Glutamatergic neuron (in vitro differentiated cells): ENCODE measurements around the gene BATF3. TPM values are rescaled to one million over a fixed set of nuclear protein-coding genes. Genes with fewer than 3 reads are reported as not detected.

ENCODE experiments used
- DNase-seq: peaks from one replicate; pipeline ENCODE4 v3.0.0; 2022
- H3K27ac Mint-ChIP-seq: one replicate; pipeline ENCODE4 v1.8.0; 2020; ENCODE audit warnings: mild to moderate bottlenecking, mixed read lengths, inconsistent platforms; ENCODE audit not compliant: unreplicated experiment
- H3K27me3 Mint-ChIP-seq: one replicate; pipeline ENCODE4 v1.8.0; 2020; ENCODE audit warnings: mild to moderate bottlenecking, moderate library complexity, mixed read lengths, inconsistent platforms; ENCODE audit not compliant: unreplicated experiment
- H3K36me3 Mint-ChIP-seq: one replicate; pipeline ENCODE4 v1.8.0; 2020; ENCODE audit warnings: mild to moderate bottlenecking, mixed read lengths, inconsistent platforms; ENCODE audit not compliant: unreplicated experiment
- H3K4me1 Mint-ChIP-seq: one replicate; pipeline ENCODE4 v1.8.0; 2020; ENCODE audit warnings: mild to moderate bottlenecking, low read depth, mixed read lengths, inconsistent platforms; ENCODE audit not compliant: unreplicated experiment
- H3K4me3 Mint-ChIP-seq: one replicate; pipeline ENCODE4 v1.8.0; 2020; ENCODE audit warnings: mild to moderate bottlenecking, mixed read lengths, inconsistent platforms; ENCODE audit not compliant: unreplicated experiment
- H3K9me3 Mint-ChIP-seq: one replicate; pipeline ENCODE4 v1.8.0; 2020; ENCODE audit warnings: mild to moderate bottlenecking, moderate library complexity, mixed read lengths, inconsistent platforms; ENCODE audit not compliant: unreplicated experiment
- total RNA-seq: library from RNA; stranded (reverse); fragmentation: NEBNext Ultra II Directional; extraction: Animal tissue kit (Norgen Biotek cat#: 25700); gene quantifications from one replicate; pipeline ENCODE4 v1.2.1, GENCODE V29; 2021; ENCODE audit not compliant: unreplicated experiment
- TF ChIP-seq, protein P1 (sequence below): fragments of 200-600 bp; sonication (generic); IDR thresholded peaks from one replicate; pipeline ENCODE4 v1.5.0; 2021; ENCODE audit not compliant: partially characterized antibody, unreplicated experiment

BATF3 gene
- total RNA-seq, 1 donor from 2014 or later = 0.56 TPM

DNA sequence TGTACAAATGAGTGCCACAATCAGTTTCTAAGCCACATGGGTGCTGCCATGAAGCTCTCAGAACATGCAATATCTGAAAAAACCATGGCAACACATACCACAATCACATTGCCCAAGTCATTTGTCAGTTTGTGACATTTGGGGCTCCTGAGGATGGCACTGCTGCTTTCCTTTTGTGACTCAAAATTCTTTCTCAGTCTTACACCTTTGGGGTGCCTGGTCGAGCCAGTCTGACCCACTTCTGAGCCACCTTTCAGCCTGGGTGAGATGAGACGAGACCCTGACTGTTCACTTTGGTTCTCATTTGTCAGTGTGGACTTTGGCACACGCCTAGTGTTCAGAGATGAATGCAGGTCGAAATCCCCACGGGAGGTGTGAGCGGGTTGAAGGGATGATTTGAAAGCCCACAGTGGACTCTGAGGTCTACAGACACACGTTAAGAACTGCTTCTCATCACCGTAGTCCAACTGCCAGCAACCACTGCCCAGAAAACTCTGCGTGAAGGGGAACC lies 8.0 kb downstream of the BATF3 start:
- DNase-seq = no peak
- Mint-ChIP-seq H3K4me1 (no peaks in the 10 kb centered on the region), H3K27ac (no peak overlapping the region), H3K9me3 (peaks cover 4% of the 10 kb centered on the region), H3K36me3 (no peaks in the 10 kb centered on the region), H3K4me3 (no peak overlapping the region), H3K27me3 (peaks cover 2% of the 10 kb centered on the region)
- TF ChIP-seq, protein P1, sequence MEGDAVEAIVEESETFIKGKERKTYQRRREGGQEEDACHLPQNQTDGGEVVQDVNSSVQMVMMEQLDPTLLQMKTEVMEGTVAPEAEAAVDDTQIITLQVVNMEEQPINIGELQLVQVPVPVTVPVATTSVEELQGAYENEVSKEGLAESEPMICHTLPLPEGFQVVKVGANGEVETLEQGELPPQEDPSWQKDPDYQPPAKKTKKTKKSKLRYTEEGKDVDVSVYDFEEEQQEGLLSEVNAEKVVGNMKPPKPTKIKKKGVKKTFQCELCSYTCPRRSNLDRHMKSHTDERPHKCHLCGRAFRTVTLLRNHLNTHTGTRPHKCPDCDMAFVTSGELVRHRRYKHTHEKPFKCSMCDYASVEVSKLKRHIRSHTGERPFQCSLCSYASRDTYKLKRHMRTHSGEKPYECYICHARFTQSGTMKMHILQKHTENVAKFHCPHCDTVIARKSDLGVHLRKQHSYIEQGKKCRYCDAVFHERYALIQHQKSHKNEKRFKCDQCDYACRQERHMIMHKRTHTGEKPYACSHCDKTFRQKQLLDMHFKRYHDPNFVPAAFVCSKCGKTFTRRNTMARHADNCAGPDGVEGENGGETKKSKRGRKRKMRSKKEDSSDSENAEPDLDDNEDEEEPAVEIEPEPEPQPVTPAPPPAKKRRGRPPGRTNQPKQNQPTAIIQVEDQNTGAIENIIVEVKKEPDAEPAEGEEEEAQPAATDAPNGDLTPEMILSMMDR = no peak

DNA sequence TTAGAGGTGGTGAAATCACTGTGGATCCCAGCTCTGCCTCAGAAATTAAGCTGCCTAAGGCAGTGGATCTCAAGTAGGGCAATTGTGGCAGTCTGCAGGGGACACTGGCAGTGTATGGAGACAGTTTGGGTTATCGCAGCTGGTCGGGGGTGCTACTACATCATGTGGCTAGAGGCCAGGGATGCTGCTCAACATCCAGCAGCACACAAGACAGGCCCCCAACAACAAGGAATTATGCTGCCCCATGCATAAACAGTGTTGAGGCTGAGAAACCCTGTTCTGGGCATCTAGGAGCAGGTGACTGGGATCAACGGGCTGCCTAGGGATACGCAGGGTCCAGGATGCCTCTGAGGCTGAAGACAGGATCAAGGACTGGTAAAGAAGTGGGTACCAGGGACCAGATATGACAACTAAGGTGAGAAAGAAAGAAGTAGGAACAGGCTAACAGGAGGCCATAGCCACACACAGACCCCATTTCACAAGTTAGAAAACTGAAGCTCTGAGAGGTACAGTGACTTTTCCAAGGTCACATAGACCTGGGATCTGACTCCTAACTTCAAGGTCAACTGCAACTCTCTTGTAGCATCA lies 8.7 kb downstream of the BATF3 start:
- no peaks in the 10 kb centered on the region for H3K36me3 Mint-ChIP-seq
- DNase-seq = no peak
- no peaks in the 10 kb centered on the region for H3K4me1 Mint-ChIP-seq
- peaks cover 4% of the 10 kb centered on the region for H3K9me3 Mint-ChIP-seq
- no peak overlapping the region for H3K27ac Mint-ChIP-seq
- no peak overlapping the region for H3K4me3 Mint-ChIP-seq
- H3K27me3 Mint-ChIP-seq = no peaks in the 10 kb centered on the region
- TF ChIP-seq, protein P1 = no peak

DNA sequence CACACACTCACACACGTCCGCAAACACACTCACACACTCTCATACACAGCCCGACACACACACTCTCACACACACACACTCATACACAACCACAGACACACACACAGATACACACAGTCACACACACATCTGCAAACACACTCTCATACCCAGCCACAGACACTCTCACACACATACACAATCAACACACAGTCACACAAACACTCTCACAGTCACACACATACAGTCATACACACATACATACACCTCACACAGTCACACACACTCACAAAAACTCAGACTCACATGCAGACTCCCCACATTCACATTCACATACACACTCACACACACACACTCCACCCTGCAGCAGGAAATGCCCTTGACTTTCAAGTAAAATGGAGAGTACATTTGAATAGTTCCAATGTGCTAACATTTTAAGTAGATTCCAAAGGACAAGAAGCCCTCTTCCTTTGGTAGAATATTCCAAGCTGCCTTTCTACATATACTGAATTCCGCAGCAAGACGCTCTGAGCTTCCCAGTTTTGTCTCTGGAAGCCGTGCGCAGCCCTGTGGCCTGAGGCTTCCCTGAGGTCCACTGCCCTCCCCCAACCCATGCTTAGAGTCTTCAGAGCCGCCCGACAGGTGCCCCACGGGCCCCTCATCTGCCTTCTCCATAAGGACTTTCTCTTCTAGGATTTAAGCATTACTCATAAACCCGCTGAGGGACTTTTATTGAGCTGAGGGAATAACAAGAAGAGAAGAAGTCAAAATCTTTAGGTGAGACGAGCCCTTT lies 9.7 kb downstream of the BATF3 start:
- no peaks in the 10 kb centered on the region for H3K27me3 Mint-ChIP-seq
- H3K4me3 Mint-ChIP-seq = no peak overlapping the region
- TF ChIP-seq, protein P1 = no peak
- H3K9me3 Mint-ChIP-seq = peaks cover 4% of the 10 kb centered on the region
- H3K4me1 Mint-ChIP-seq = no peaks in the 10 kb centered on the region
- H3K27ac Mint-ChIP-seq = no peak overlapping the region
- no peak for DNase-seq
- no peaks in the 10 kb centered on the region for H3K36me3 Mint-ChIP-seq

DNA sequence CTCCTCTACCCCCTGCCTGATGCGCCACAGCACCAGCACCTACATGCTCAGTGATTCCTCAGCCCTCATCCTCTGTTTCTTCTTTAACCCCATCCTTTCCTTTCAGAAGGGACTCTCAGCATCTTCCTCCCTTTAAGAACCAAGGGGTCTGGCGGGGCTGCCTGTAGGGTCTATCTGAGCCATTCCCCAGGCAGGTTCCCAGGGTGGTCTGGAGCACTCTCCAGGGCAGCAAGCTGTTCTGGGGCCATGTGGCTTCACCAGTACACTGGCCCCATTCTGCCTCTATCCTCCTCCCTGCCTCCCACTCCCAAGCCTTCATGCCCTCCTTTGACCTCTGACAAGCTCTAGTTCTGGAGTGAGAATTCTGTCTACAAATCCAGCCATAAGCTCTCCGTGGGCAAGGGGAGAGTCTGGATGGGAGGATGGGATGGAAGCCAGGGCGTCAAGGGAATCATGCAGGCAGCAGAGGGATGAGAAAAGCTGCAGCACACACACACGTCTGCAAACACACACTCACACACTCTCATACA lies 10.4 kb downstream of the BATF3 start:
- no peaks in the 10 kb centered on the region for H3K27me3 Mint-ChIP-seq
- no peak overlapping the region for H3K4me3 Mint-ChIP-seq
- H3K9me3 Mint-ChIP-seq = peaks cover 4% of the 10 kb centered on the region
- no peak for DNase-seq
- TF ChIP-seq, protein P1 = no peak
- H3K4me1 Mint-ChIP-seq = no peaks in the 10 kb centered on the region
- H3K36me3 Mint-ChIP-seq = no peaks in the 10 kb centered on the region
- no peak overlapping the region for H3K27ac Mint-ChIP-seq
